ENCODE data around the gene AK8.
"Not testable (repeated sequence)": the region's sequence is repeated elsewhere in the genome, so short reads cannot be mapped to it uniquely, and the experiment has no call there.

Gene AK8

GRCh38 chr9:132795511-132796303 lies 82.4 kb downstream of the AK8 start:
- no peak for DNase-seq

- no peak for DNase-seq
These were observed 83.2 kb downstream of the AK8 start for GRCh38 chr9:132794730-132795380.

GRCh38 chr9:132793606-132794580 lies 84.2 kb downstream of the AK8 start:
- DNase-seq = no peak

- DNase-seq = no peak
These were observed 85.5 kb downstream of the AK8 start for GRCh38 chr9:132792547-132792946.

GRCh38 chr9:132791699-132792240 lies 86.3 kb downstream of the AK8 start:
- no peak for DNase-seq

GRCh38 chr9:132789719-132790118 lies 88.4 kb downstream of the AK8 start:
- no peak for DNase-seq

- no peak for DNase-seq
These were observed 89.7 kb downstream of the AK8 start for GRCh38 chr9:132788378-132788777.

- DNase-seq = no peak
These were observed 90.3 kb downstream of the AK8 start for GRCh38 chr9:132787748-132788159.

GRCh38 chr9:132784286-132784830 lies 93.7 kb downstream of the AK8 start:
- DNase-seq = no peak

GRCh38 chr9:132783006-132783405 lies 95.1 kb downstream of the AK8 start:
- no peak for DNase-seq

GRCh38 chr9:132782037-132782436 lies 96.0 kb downstream of the AK8 start:
- no peak for DNase-seq

- DNase-seq = no peak
These were observed 97.7 kb downstream of the AK8 start for GRCh38 chr9:132780230-132781007.

GRCh38 chr9:132776891-132777290 lies 101.2 kb downstream of the AK8 start:
- DNase-seq = no peak

- no peak for DNase-seq
These were observed 101.8 kb downstream of the AK8 start for GRCh38 chr9:132776268-132776667.

- DNase-seq = no peak
These were observed 102.4 kb downstream of the AK8 start for GRCh38 chr9:132775720-132776119.

- no peak for DNase-seq
These were observed 103.2 kb downstream of the AK8 start for GRCh38 chr9:132774886-132775285.

GRCh38 chr9:132773764-132774339 lies 104.2 kb downstream of the AK8 start:
- DNase-seq = no peak

- no peak for DNase-seq
These were observed 105.0 kb downstream of the AK8 start for GRCh38 chr9:132773093-132773492.

GRCh38 chr9:132771752-132772151 lies 106.3 kb downstream of the AK8 start:
- not testable (repeated sequence) for DNase-seq

- no peak for DNase-seq
These were observed 107.2 kb downstream of the AK8 start for GRCh38 chr9:132770770-132771310.

Measured in activated naive CD4-positive, alpha-beta T cell treated with anti-CD3 and anti-CD28 coated beads, Interleukin-2, amount 50 U/mL, for 16 hours (primary cell).